Skin epidermis (tissue), 12 donors: Measurements from ENCODE around the gene ZRANB3.
"Not testable (repeated sequence)": the region's sequence is repeated elsewhere in the genome, so short reads cannot be mapped to it uniquely, and the experiment has no call there.

Experiments
- H3K27ac ChIP-seq, 21 experiments: fragments of 200-600 bp; sonication (generic) in 11 of 21; one replicate each; pipeline ENCODE4 v1.5.0; 2020; ENCODE audit warnings: mild to moderate bottlenecking in 3 of 21, inconsistent platforms in 2 of 21, moderate library complexity in 2 of 21
- H3K4me3 ChIP-seq, 7 experiments: fragments of 200-600 bp; sonication (generic) in 2 of 7; one replicate each; pipeline ENCODE4 v1.5.0; 2020; ENCODE audit warnings: inconsistent platforms in 2 of 7, mild to moderate bottlenecking in 2 of 7, moderate library complexity in 1 of 7

Gene ZRANB3

GRCh38 chr2:135151615-135152014, 379.4 kb downstream of the ZRANB3 start:
- H3K27ac ChIP-seq = no peak overlapping the region

GRCh38 chr2:135150725-135151124, 380.3 kb downstream of the ZRANB3 start:
- no peak overlapping the region for H3K27ac ChIP-seq
- H3K4me3 ChIP-seq = no peak overlapping the region

More at GRCh38 chr2:135151615-135152014, 379.4 kb downstream of the ZRANB3 start:
- no peak overlapping the region for H3K4me3 ChIP-seq

- Histone ChIP-seq H3K27ac (no peak overlapping the region), H3K4me3 (no peak overlapping the region)
These were observed 381.8 kb downstream of the ZRANB3 start for GRCh38 chr2:135149251-135149650.

DNA sequence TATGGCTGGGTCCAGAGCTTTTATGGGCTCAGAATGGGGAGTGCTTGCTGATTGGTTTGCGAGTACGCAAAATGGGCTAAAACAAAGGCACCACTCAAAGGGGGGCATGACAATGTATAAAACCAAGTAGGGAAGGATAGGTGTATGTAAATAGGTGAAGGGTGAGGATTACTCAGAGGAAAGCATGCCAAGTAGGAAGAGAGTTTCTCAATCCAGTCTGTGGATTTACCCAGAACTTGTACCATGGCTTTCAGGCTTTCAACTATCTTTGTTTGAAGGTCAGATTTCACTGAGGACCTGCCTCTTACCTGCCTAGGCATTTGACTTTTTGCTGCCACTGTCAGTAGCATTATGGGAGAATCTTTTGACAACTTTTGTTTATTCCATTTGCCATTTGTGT, 386.7 kb downstream of the ZRANB3 start:
- H3K4me3 ChIP-seq = no peak overlapping the region
- H3K27ac ChIP-seq = no peak overlapping the region

DNA sequence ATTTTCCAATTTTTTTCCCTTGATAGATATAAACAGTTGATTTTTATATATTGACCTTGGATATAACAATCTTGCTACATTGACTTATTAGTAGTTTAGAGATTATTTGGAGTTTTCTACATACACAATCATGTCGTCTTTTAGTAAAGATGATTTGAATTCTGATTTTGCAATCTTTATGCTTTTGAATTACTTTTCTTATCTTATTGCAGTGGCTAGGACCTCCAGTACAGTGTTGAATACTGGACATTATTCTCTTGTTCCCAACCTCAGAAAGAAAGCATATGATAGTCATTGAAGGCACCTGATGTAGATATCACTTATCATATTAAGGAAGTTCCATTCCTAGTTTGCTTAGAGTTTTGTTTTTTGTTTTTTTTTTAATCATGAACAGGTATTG, 388.7 kb downstream of the ZRANB3 start:
- H3K4me3 ChIP-seq = no peak overlapping the region
- no peak overlapping the region for H3K27ac ChIP-seq

DNA sequence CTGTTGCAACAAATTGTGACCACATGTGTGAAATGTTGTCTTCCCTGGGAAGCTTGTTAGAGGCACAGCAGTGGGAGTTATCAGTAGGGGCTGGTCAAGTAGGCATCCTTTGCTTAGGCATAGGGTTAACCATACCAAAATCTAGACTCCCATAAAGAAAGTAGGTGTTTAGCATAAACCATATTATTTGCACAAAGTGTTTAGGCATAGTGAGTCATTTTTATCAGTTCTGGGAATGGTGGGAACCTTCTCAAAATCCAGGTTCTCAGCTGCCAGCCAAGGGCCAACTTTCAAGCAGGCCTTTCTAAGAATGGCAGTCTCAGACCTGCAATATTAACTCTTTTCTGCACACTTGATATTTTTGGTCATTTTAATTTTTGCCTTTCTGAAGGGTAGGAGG, 390.4 kb downstream of the ZRANB3 start:
- Histone ChIP-seq H3K4me3 (no peak overlapping the region), H3K27ac (no peak overlapping the region)

DNA sequence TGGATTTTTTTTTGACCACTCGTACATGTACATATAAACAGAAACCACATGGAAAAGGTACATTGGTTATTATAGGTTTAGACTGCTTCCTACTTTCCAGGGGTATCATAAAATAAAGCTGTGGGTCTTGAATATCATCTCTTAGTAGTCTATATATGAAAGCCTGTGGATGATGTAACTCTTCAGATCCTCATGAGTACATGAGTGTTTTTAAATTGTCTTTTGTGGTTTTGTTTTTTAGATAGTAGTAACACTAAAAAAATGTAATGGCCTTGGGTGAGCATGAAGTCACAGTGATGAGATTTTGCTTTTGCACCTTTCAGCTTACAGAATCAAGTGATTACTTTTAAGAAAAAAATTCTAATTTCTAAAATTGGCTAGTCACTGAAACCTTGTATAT, 398.7 kb downstream of the ZRANB3 start:
- H3K4me3 ChIP-seq = no peak overlapping the region
- no peak overlapping the region for H3K27ac ChIP-seq

DNA sequence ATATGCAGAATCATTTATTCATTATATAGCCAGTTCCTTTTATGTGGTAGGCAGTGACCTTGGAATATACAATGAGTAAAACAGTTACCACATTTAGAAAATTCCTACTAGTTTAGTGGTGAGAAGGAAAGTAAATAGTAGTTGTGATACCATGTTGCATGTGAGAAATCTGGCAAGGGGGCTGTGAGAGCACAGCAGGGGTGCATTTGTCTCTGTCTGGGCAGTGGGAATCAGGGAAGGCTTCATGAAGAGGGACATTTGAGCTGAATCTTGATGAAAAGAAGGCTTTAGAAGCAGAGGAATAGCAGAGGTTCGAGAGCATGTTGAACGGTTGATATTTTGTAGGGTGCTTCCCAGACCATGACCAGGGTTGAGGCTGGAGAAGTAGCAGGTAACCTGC, 400.3 kb downstream of the ZRANB3 start:
- H3K4me3 ChIP-seq = no peak overlapping the region
- H3K27ac ChIP-seq = no peak overlapping the region

- Histone ChIP-seq H3K4me3 (no peak overlapping the region), H3K27ac (no peak overlapping the region)
These were observed 405.1 kb downstream of the ZRANB3 start for GRCh38 chr2:135125940-135126339.

DNA sequence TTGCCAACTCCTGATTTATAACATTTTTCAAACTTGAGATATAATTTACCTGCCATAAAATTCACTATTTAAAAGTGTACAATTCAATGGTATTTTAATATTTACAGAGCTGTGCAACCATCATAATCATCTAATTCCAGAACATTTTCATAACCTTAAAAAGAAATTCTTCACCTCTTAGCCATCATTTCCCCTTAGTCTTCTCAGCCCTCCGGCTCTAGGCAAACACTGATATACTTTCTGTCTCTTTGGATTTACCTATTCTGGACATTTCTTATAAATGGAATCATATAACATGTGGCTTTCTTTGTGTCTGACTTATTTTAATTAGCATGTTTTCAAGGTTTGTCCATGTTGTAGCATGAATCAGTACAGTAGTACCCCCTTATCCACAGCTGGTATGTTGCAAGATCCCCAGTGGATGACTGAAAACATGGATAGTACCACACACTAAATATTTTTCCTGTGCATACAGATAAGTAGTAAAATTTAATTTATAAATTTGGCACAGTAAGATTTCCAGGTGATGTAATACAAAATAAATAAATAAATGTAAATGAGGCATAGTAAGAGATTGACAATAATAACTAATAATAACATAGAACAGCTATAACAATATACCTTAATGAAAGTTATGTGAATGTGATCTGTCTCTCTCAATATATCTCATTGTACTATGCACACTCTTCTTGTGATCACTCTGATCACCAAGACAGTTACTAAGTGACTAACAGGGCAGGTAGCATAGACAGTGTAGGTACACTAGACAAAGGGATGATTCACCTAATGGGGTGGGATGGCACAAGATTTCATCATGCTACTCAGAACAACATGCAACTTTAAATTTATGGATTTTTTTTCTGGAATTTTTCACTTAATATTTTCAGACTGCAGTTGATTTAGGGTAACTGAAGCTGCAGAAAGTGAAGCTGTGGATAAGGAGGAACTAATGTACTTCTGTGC, 405.8 kb downstream of the ZRANB3 start:
- H3K4me3 ChIP-seq = no peak overlapping the region
- no peak overlapping the region for H3K27ac ChIP-seq

GRCh38 chr2:135121658-135122039, 409.4 kb downstream of the ZRANB3 start:
- H3K27ac ChIP-seq, H3K4me3 ChIP-seq: not testable (repeated sequence)

GRCh38 chr2:135121016-135121657, 409.9 kb downstream of the ZRANB3 start:
- Histone ChIP-seq H3K4me3 (no peak overlapping the region), H3K27ac (no peak overlapping the region)

- H3K4me3 ChIP-seq = no peak overlapping the region
- no peak overlapping the region for H3K27ac ChIP-seq
These were observed 411.4 kb downstream of the ZRANB3 start for GRCh38 chr2:135119582-135119981.

DNA sequence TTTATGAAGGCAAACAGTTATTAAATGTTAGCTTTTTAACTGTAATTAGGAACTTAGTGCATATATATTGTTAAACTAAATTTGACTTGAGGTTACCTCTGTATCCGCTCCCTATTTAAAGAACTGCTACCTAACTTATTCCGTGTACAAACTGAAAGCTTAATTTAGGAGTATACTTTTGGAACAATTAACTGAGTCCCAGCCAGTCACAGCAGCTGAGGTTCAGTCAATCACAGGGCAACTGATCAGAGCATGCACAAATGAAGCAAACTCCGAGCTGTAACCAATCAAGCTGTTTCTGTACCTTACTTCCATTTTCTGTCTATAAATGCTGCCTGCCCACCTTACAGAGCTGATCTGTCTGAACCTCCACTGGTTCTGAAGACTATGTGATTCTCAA, 417.7 kb downstream of the ZRANB3 start:
- no peak overlapping the region for H3K27ac ChIP-seq
- H3K4me3 ChIP-seq = no peak overlapping the region

DNA sequence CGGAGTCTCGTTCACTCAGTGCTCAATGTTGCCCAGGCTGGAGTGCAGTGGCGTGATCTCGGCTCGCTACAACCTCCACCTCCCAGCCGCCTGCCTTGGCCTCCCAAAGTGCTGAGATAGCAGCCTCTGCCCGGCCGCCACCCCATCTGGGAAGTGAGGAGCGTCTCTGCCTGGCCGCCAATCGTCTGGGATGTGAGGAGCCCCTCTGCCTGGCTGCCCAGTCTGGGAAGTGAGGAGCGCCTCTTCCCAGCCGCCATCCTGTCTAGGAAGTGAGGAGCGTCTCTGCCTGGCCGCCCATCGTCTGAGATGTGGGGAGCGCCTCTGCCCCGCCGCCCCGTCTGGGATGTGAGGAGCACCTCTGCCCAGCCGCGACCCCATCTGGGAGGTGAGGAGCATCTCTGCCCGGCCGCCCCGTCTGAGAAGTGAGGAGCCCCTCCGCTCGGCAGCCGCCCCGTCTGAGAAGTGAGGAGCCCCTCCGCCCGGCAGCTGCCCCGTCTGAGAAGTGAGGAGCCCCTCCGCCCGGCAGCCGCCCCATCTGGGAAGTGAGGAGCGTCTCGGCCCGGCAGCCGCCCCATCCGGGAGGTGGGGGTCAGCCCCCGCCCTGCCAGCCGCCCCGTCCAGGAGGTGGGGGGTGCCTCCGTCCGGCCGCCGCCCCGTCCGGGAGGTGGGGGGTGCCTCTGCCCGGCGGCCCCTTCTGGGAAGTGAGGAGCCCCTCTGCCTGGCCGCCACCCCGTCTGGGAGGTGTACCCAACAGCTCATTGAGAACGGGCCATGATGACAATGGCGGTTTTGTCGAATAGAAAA, 425.3 kb downstream of the ZRANB3 start:
- H3K27ac ChIP-seq = not testable (repeated sequence)

DNA sequence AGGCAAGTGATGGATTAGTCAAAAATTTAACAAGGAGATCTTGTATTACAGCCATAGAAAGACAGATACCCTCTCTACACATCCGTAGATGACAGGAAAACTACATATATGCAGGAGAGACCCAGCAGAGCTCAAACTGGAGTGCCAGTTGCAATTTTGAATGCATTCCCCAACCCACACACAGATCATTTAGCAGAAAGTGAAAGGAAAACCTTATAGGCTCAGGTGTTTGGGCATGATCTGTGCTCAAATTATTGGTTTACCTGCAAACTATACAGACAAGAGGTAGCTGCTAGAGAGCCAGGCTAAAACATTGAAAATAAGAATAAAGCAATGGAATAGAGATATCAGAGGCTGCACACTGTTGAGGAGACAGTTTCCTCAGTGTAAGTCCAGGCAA, 427.2 kb downstream of the ZRANB3 start:
- no peak overlapping the region for H3K27ac ChIP-seq

More for the DNA sequence above, 425.3 kb downstream of the ZRANB3 start:
- H3K4me3 ChIP-seq = not testable (repeated sequence)

DNA sequence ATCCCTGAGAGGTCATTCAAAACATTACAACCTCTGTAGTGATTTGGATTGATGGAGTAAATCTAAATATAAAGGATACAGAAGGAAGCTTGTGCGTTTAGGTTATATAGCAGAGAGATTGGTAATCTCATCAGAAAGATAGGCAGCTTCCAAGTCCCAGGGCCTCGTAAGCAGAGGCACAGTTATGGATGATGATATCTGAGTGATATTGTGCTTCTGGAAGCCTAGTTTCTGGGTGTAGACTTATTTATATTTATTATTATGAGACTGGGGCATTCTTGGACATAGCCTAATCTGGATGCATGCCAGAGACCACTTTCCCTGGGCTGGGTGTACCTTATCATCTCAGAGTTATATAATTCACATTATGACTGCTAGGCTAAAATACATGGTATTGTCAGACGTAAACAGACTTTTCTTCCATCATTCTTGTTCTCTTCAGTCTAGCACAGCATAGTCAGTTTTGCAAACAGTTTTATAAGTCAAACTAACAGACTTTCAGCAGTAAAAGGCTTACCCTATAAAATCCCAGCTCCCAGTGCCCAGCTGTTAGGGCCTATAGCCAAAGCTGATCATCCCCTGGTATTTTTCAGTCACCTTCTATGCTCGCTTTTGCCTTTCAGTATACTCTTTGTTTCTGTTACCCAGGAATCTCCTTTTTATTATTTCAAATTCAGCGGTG, 431.1 kb downstream of the ZRANB3 start:
- H3K27ac ChIP-seq = no peak overlapping the region
- H3K4me3 ChIP-seq = no peak overlapping the region

More for the DNA sequence above, 427.2 kb downstream of the ZRANB3 start:
- H3K4me3 ChIP-seq = no peak overlapping the region

DNA sequence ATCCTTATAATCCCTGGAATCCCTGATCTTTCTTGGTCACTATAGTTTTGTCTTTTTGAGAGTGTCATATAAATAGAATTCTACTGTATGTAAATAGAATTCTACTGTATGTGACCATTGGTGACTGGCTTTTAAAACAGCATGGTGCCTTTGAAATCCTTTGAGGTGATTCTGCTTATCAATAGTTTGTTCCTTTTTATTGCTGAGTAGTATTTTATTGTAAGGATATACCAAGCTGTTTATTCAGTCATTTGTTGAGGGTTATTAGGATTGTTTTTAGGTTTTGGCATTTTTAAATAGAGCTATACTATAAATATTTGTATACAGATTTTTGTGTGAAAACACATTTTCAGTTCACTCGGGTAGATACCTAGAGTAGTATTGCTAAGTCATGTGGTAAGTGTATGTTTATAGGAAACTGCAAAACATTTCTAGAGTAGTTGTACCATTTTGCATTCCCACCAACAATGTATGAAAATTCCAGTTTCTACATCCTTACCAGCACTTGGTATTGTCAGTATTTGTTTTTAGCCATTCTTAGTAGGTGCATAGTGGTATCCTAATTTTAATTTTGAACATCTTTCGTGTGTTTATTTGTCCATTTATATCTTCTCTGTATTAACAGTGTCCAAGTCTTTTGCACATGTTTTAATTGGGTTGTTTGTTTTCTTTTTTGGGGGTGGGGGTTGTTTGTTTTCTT, 433.3 kb downstream of the ZRANB3 start:
- no peak overlapping the region for H3K27ac ChIP-seq

More for the DNA sequence above, 433.3 kb downstream of the ZRANB3 start:
- no peak overlapping the region for H3K4me3 ChIP-seq
